SK-MEL-5 (cell line): ENCODE measurements around the gene MAP3K15. TPM values are rescaled to one million over a fixed set of nuclear protein-coding genes. Genes with fewer than 3 reads are reported as not detected.
"Not testable (repeated sequence)": the region's sequence is repeated elsewhere in the genome, so short reads cannot be mapped to it uniquely, and the experiment has no call there.

ENCODE experiments used
- DNase-seq: peaks from one replicate; pipeline ENCODE4 v3.0.0-alpha.2; 2016; ENCODE audit warnings: low read depth, low spot score
- in situ Hi-C: cut with HindIII; loops from 2 replicates; pipeline ENCODE4 v1.10.0; 2016; ENCODE audit warnings: low sequenced_read_pairs, high pct_unique_total_duplicates, low pct_unique_long_range_greater_than_20kb
- total RNA-seq: library from RNA; depleted of rRNA; stranded (reverse); fragments of >200 nt; shearing (Covaris generic); gene quantifications from 2 replicates; pipeline ENCODE4 v1.2.3, GENCODE V29; 2014

MAP3K15 gene
- total RNA-seq, 1 experiment from 2014 or later = 0.66 TPM

- in situ Hi-C loops = no loop called here
- no peak for DNase-seq
These were observed 53.1 kb downstream of the MAP3K15 start for GRCh38 chrX:19462231-19462630.

GRCh38 chrX:19457662-19458061, 57.6 kb downstream of the MAP3K15 start:
- in situ Hi-C loops = no loop called here
- no peak for DNase-seq

GRCh38 chrX:19448077-19448476, 67.2 kb downstream of the MAP3K15 start:
- in situ Hi-C loops = no loop called here
- no peak for DNase-seq

GRCh38 chrX:19446397-19446796, 68.9 kb downstream of the MAP3K15 start:
- in situ Hi-C loops = no loop called here
- no peak for DNase-seq

GRCh38 chrX:19445772-19446171, 69.5 kb downstream of the MAP3K15 start:
- DNase-seq, in situ Hi-C loops: not testable (repeated sequence)

GRCh38 chrX:19443869-19444526, 71.3 kb downstream of the MAP3K15 start:
- DNase-seq = peak; percentile 7
- in situ Hi-C loops = no loop called here

- in situ Hi-C loops = no loop called here
- peak; percentile 53 for DNase-seq
These were observed 74.6 kb downstream of the MAP3K15 start for GRCh38 chrX:19440713-19441112.

GRCh38 chrX:19422661-19423060, 92.6 kb downstream of the MAP3K15 start:
- DNase-seq, in situ Hi-C loops: not testable (repeated sequence)

- DNase-seq = peak; percentile 6
- in situ Hi-C loops = no loop called here
These were observed 105.0 kb downstream of the MAP3K15 start for GRCh38 chrX:19410259-19410658.

- no peak for DNase-seq
- in situ Hi-C loops = no loop called here
These were observed 111.6 kb downstream of the MAP3K15 start for GRCh38 chrX:19403696-19404095.

GRCh38 chrX:19392703-19393102, 122.6 kb downstream of the MAP3K15 start:
- no peak for DNase-seq
- in situ Hi-C loops = no loop called here

- DNase-seq = no peak
- in situ Hi-C loops = no loop called here
These were observed 123.2 kb downstream of the MAP3K15 start for GRCh38 chrX:19392078-19392477.

- DNase-seq = no peak
- in situ Hi-C loops = no loop called here
These were observed 126.0 kb downstream of the MAP3K15 start for GRCh38 chrX:19389227-19389845.

- in situ Hi-C loops = no loop called here
- DNase-seq = no peak
These were observed 126.6 kb downstream of the MAP3K15 start for GRCh38 chrX:19388741-19389140.

- in situ Hi-C loops = no loop called here
These were observed 127.1 kb downstream of the MAP3K15 start for GRCh38 chrX:19388064-19388679.

GRCh38 chrX:19386679-19387078, 128.6 kb downstream of the MAP3K15 start:
- in situ Hi-C loops = no loop called here
- DNase-seq = no peak

More at GRCh38 chrX:19388064-19388679, 127.1 kb downstream of the MAP3K15 start:
- no peak for DNase-seq

- in situ Hi-C loops = no loop called here
- DNase-seq = peak; percentile 63
These were observed 132.7 kb downstream of the MAP3K15 start for GRCh38 chrX:19382555-19383145.

- DNase-seq = no peak
- in situ Hi-C loops = no loop called here
These were observed 134.0 kb downstream of the MAP3K15 start for GRCh38 chrX:19381326-19381725.
